IMR-90 (cell line): ENCODE data around the gene ACAN. TPM values are rescaled to one million over a fixed set of nuclear protein-coding genes. Genes with fewer than 3 reads are reported as not detected.

Experiments
- ATAC-seq: fragments of 200-7000 bp; cut with Tn5 transposase; 2 replicates; pipeline ENCODE4 v1.9.1; 2020; ENCODE audit warnings: low read depth, mild to moderate bottlenecking, moderate library complexity
- BruUV-seq: library from RNA; stranded (reverse); fragments of 400-500 nt; replicated peaks from 2 replicates; lab custom pipeline; 2021; lab: Mats Ljungman, UMichigan
- CTCF ChIA-PET: fragments of 300-600 bp; formaldehyde crosslinking; extraction: SDS; loops from one replicate; lab custom pipeline; 2021; ENCODE audit warnings: antibody characterized with exemption; lab: Yijun Ruan, JAX
- POLR2A ChIA-PET: fragments of 300-600 bp; sonication (Branson Sonifier 250); formaldehyde crosslinking; loops from one replicate; lab custom pipeline; 2022; ENCODE audit warnings: antibody characterized with exemption; ENCODE audit not compliant: unreplicated experiment; lab: Charles Lee
- DNase-seq: peaks from one replicate; pipeline ENCODE4 v3.0.0; 2013
- H2AFZ ChIP-seq: replicated peaks from 2 replicates; pipeline ENCODE3; 2013; ENCODE audit warnings: low read length, mild to moderate bottlenecking; ENCODE audit not compliant: poor library complexity
- H2AK5ac ChIP-seq: 2 replicates; pipeline ENCODE4 v1.6.1; 2013; ENCODE audit warnings: low read depth, low read length, inconsistent platforms
- H2AK9ac ChIP-seq: replicated peaks from 2 replicates; pipeline ENCODE3; 2013; ENCODE audit warnings: mild to moderate bottlenecking, low read depth, low read length, moderate library complexity; ENCODE audit not compliant: poor library complexity
- H2BK120ac ChIP-seq: 2 replicates; pipeline ENCODE4 v1.6.1; 2013; ENCODE audit warnings: low read depth, low read length, inconsistent platforms
- H2BK15ac ChIP-seq: 3 replicates; pipeline ENCODE4 v1.6.1; 2013; ENCODE audit warnings: low read depth, low read length, inconsistent platforms
- H2BK20ac ChIP-seq: 2 replicates; pipeline ENCODE4 v1.6.1; 2013; ENCODE audit warnings: low read depth, mild to moderate bottlenecking, inconsistent platforms, low read length, moderate library complexity
- H2BK5ac ChIP-seq: 2 replicates; pipeline ENCODE4 v1.6.1; 2013; ENCODE audit warnings: mild to moderate bottlenecking, low read depth, low read length, inconsistent platforms; ENCODE audit not compliant: poor library complexity, severe bottlenecking
- H3K14ac ChIP-seq: replicated peaks from 2 replicates; pipeline ENCODE4 v1.6.1; 2013; ENCODE audit warnings: low read depth, low read length, inconsistent platforms
- H3K18ac ChIP-seq: 2 replicates; pipeline ENCODE4 v1.6.1; 2013; ENCODE audit warnings: low read depth, low read length, control low read depth
- H3K23ac ChIP-seq: 2 replicates; pipeline ENCODE4 v1.6.1; 2013; ENCODE audit warnings: low read depth, low read length, inconsistent platforms
- H3K27ac ChIP-seq: 2 replicates; pipeline ENCODE4 v1.5.1; 2013; ENCODE audit warnings: mild to moderate bottlenecking, control low read depth, low read length; ENCODE audit not compliant: insufficient read depth
- H3K27me3 ChIP-seq: 2 replicates; pipeline ENCODE4 v1.6.1; 2013; ENCODE audit warnings: low read length; ENCODE audit not compliant: control insufficient read depth, insufficient read depth
- H3K36me3 ChIP-seq: 2 replicates; pipeline ENCODE4 v1.6.1; 2013; ENCODE audit warnings: low read length, mixed read lengths; ENCODE audit not compliant: control insufficient read depth, insufficient read depth
- H3K4ac ChIP-seq: 2 replicates; pipeline ENCODE4 v1.6.1; 2013; ENCODE audit warnings: low read depth, low read length, inconsistent platforms
- H3K4me1 ChIP-seq: 2 replicates; pipeline ENCODE4 v1.6.1; 2013; ENCODE audit warnings: low read length, mixed read lengths; ENCODE audit not compliant: control insufficient read depth, insufficient read depth
- H3K4me2 ChIP-seq: 2 replicates; pipeline ENCODE4 v1.6.1; 2013; ENCODE audit warnings: low read depth, mild to moderate bottlenecking, control low read depth, low read length, moderate library complexity
- H3K4me3 ChIP-seq: 2 replicates; pipeline ENCODE4 v1.5.1; 2013; ENCODE audit warnings: low read depth, mild to moderate bottlenecking, control low read depth, low read length, moderate library complexity; ENCODE audit not compliant: insufficient read depth
- H3K56ac ChIP-seq: 2 replicates; pipeline ENCODE4 v1.6.1; 2013; ENCODE audit warnings: low read length, inconsistent platforms; ENCODE audit not compliant: insufficient read depth; ENCODE audit errors: extremely low read depth
- H3K79me1 ChIP-seq, 2 experiments: 2 replicates each; pipeline ENCODE4 v1.6.1; 2013; ENCODE audit warnings: low read length in 2 of 2, inconsistent platforms in 1 of 2, low read depth in 1 of 2
- H3K9ac ChIP-seq: 2 replicates; pipeline ENCODE4 v1.6.1; 2013; ENCODE audit warnings: low read depth, low read length, control low read depth
- H3K9me1 ChIP-seq: 2 replicates; pipeline ENCODE4 v1.6.1; 2013; ENCODE audit warnings: low read length, inconsistent platforms; ENCODE audit not compliant: insufficient read depth
- H3K9me3 ChIP-seq: 2 replicates; pipeline ENCODE4 v1.6.1; 2013; ENCODE audit warnings: low read length; ENCODE audit not compliant: control insufficient read depth, insufficient read depth
- H4K20me1 ChIP-seq: 2 replicates; pipeline ENCODE4 v1.6.1; 2013; ENCODE audit warnings: low read length, inconsistent platforms; ENCODE audit not compliant: insufficient read depth
- H4K5ac ChIP-seq: 2 replicates; pipeline ENCODE4 v1.6.1; 2013; ENCODE audit warnings: mild to moderate bottlenecking, low read depth, low read length, control low read depth
- H4K8ac ChIP-seq, 2 experiments: 2 replicates each; pipeline ENCODE4 v1.6.1; 2013; ENCODE audit warnings: low read depth in 2 of 2, low read length in 2 of 2, control low read depth in 1 of 2, inconsistent platforms in 1 of 2
- H4K91ac ChIP-seq: 2 replicates; pipeline ENCODE4 v1.6.1; 2013; ENCODE audit warnings: low read depth, low read length, inconsistent platforms; ENCODE audit not compliant: insufficient read depth
- ELK1 ChIP-seq: fragments of 150-350 bp; IDR thresholded peaks from 2 replicates; pipeline ENCODE4 v1.6.1; 2016; ENCODE audit warnings: low read depth, mild to moderate bottlenecking, low read length, moderate library complexity, borderline replicate concordance
- MAFK ChIP-seq: IDR thresholded peaks from 2 replicates; pipeline ENCODE4 v1.6.1; 2012; ENCODE audit warnings: low read depth, low read length, improper control_type of control experiment
- MAZ ChIP-seq: IDR thresholded peaks from 2 replicates; pipeline ENCODE4 v1.6.1; 2012; ENCODE audit warnings: low read depth, mild to moderate bottlenecking, low read length, improper control_type of control experiment, moderate library complexity, borderline replicate concordance
- MXI1 ChIP-seq: IDR thresholded peaks from 2 replicates; pipeline ENCODE4 v1.6.1; 2012; ENCODE audit warnings: low read depth, mild to moderate bottlenecking, low read length, moderate library complexity, borderline replicate concordance
- NFE2L2 ChIP-seq: fragments of 150-350 bp; IDR thresholded peaks from 2 replicates; pipeline ENCODE4 v1.6.1; 2016; ENCODE audit warnings: low read depth, mild to moderate bottlenecking, low read length
- WGBS, 2 experiments: methylation state at CpG; one replicate each; pipeline versions ENCODE4 v1.1.5 to v1.1.7; 2013; ENCODE audit warnings: missing lambda C conversion rate in 2 of 2; ENCODE audit not compliant: insufficient read length in 1 of 2; ENCODE audit errors: extremely low coverage in 2 of 2; 5-methylcytosine and 5-hydroxymethylcytosine counted together
- dilution Hi-C: fragments of 300-500 bp; cut with HindIII; formaldehyde crosslinking; loops from one replicate; pipeline ENCODE4 v1.14.3; 2018; ENCODE audit warnings: low sequenced_read_pairs; ENCODE audit not compliant: unreplicated experiment
- in situ Hi-C: fragments of 300-500 bp; cut with MboI; formaldehyde crosslinking; loops from 3 replicates; pipeline ENCODE4 v1.14.3; 2019; ENCODE audit warnings: low sequenced_read_pairs, inconsistent platforms, mixed read lengths
- intact Hi-C: fragments of 100-400 bp; cut with micrococcal nuclease; formaldehyde crosslinking; loops from 2 replicates; pipeline ENCODE4 v1.10.0; 2022
- polyA plus RNA-seq, 3 experiments: library from polyadenylated mRNA; depleted of rRNA; stranded (reverse); fragments of >200 nt; gene quantifications; 2 replicates each; pipeline ENCODE4 v1.2.3, GENCODE V29; 2012; ENCODE audit warnings: low replicate concordance in 1 of 3
- total RNA-seq: library from RNA; depleted of rRNA; stranded (reverse); fragments of >200 nt; gene quantifications from 2 replicates; pipeline ENCODE4 v1.2.3, GENCODE V29; 2012

ACAN gene
- total and polyA plus RNA-seq, 2 of the 4 experiments (the other 2 are of a cell fraction) = 0.54 to 0.96 TPM

- ChIA-PET POLR2A (no interaction called here), CTCF (no interaction called here)
- Histone ChIP-seq H3K9me1 (no peaks in the 10 kb centered on the region), H2AFZ (no peak overlapping the region), H3K14ac (no peak overlapping the region), H3K27me3 (peaks cover 3% of the 10 kb centered on the region), H4K91ac (no peak overlapping the region), H4K20me1 (no peaks in the 10 kb centered on the region), H3K4me3 (no peak overlapping the region), H2AK5ac (no peak overlapping the region), H3K27ac (no peak overlapping the region), H2BK15ac (no peak overlapping the region), H3K79me1 (no peaks in the 10 kb centered on the region), H2BK5ac (no peak overlapping the region), H3K9ac (no peak overlapping the region), H3K4me2 (no peak overlapping the region), H4K8ac (no peak overlapping the region), H2AK9ac (no peak overlapping the region), H3K4ac (no peak overlapping the region), H3K4me1 (no peaks in the 10 kb centered on the region), H2BK20ac (no peak overlapping the region), H2BK120ac (no peak overlapping the region), H3K9me3 (no peaks in the 10 kb centered on the region), H3K56ac (no peak overlapping the region), H4K5ac (no peak overlapping the region), H3K36me3 (no peaks in the 10 kb centered on the region), H3K23ac (no peak overlapping the region), H3K18ac (no peak overlapping the region)
- DNase-seq = no peak
- no peak for TF ChIP-seq ELK1
- no peak for TF ChIP-seq NFE2L2
- no peak for TF ChIP-seq MXI1
- no peak for TF ChIP-seq MAFK
- TF ChIP-seq MAZ = no peak
- ATAC-seq = no peak
- in situ Hi-C loops (no loop called here), dilution Hi-C loops (no loop called here), intact Hi-C loops (no loop called here)
- no TSS peak for BruUV-seq
- 75% methylated on average over 2 of the region's 3 CpGs; no CpG with 5 or more reads in 1 of the 2 experiments for WGBS, 2 experiments
Observed at GRCh38 chr15:88776646-88777045, 26.6 kb upstream of the ACAN start.
